ENCODE measurements around the gene CCDC183.
"Not testable (repeated sequence)": the region's sequence is repeated elsewhere in the genome, so short reads cannot be mapped to it uniquely, and the experiment has no call there.

The CCDC183 gene

DNA sequence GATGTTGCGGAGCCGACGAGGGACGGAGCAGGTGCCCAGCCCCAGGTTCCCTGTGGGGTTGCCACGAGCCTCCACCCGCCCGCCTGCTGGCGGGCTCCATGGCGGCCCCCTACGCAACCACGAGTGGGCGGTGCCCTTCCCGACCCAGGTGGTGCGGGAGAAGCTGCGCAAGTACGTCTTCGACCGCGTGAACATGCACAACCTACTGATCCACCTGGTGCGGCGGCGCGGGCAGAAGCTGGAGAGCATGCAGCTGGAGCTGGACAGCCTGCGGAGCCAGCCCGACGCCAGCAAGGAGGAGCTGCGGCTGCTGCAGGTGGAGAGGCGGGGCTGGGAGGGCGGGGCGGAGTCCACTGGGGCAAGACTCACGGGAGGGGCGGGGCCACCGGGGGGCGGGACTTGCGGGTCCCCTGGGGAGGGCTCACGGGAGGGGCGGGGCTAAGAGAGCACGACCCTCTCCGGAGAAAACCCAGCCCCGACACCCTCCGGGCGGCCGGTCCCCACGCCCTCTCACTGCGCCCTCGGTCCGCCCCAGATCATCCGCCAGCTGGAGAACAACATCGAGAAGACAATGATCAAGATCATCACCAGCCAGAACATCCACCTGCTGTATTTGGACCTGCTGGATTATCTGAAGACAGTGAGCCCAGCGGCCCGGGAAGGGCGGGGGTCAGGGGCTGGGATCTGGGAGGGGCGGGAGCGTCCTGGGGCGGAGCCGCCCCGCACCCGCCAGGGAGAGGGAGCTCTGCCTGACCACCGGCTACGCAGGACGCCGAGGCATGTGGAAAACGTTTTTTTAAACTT is 3.9 kb downstream of the CCDC183 start:
- peak; percentile 83 to 86 for DNase-seq (ENCODE audit: low read depth in 2 of 2)

DNA sequence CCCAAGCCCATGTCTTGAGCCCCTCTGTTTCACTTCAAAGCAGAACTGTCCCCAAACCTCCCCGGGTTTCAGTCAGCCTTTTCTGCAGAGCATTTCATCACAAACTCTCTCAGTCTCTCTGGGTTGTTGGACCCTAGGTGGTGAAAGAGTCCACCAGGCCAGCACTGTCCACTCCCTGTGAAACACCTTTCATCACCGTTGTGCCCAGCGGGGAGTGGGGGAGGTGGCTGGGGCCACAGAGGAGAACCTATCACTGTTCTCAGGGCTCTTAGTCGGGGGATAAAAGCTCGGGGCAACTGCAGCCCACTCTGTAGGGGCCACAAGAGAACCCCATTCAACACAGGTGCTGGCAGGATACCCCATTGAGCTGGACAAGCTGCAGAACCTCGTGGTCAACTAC is 6.2 kb downstream of the CCDC183 start:
- DNase-seq (ENCODE audit: low read depth in 2 of 2) = no peak

GRCh38 chr9:136803009-136803550 is 6.9 kb downstream of the CCDC183 start:
- not testable (repeated sequence) for DNase-seq (ENCODE audit: low read depth in 2 of 2)

- no peak for DNase-seq (ENCODE audit: low read depth in 2 of 2)
Observed at GRCh38 chr9:136803551-136804508, 7.7 kb downstream of the CCDC183 start.

DNA sequence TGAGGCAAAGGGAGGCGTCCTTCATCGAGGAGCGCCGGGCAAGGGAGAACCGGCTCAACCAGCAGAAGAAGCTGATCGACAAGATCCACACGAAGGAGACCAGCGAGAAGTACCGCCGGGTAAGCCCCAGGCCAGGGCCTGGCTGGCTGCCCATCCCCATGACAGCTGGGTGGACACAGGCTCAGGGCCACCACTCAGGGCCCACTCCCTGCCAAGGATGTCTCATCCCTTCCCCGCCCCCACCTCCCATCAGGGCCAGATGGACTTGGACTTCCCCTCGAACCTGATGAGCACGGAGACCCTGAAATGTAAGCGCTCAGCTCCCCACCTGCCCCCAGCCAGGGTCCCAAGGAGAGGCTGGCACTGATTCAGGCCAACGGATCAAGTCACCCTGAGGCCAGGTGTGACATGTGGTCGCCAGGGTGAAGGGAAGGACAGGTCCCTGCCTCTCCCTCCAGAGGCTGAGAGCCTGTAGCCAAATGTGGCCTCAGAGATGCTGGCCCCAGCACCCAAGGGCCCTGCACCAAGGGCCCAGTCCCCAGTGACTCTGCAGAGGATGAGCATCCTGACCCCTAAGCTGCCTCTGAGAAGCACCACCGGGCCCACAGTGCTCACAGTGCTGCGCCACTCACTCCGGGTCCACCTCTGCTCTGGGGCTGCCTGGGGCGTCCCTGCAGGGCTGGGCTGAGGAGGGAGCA is 8.5 kb downstream of the CCDC183 start:
- DNase-seq (ENCODE audit: low read depth in 2 of 2) = no peak

DNA sequence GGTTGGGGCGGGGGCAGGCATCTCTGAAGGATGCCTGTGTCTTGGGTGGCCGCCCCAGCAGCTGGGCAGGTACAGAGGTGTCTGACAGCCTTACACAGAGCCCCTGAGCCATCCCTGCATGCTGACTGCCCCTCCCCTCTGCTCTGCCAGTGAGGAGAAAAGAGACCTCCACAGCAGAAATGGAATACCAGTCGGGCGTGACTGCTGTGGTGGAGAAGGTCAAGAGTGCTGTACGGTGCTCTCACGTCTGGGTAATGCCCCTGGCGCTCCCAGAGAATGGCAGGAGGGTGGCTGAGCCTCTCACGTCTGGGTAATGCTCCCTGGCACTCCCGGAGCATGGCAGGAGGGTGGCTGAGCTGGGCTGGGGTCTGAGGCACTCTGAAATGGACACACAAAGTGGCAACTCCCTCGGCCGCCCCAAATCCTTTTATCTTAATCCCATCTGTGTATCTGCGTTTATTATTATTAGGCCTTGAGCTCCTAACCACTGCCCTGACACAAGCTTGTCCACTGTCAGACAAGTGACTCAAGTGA is 9.1 kb downstream of the CCDC183 start:
- no peak for DNase-seq (ENCODE audit: low read depth in 2 of 2)

- no peak for DNase-seq (ENCODE audit: low read depth in 2 of 2)
Observed at GRCh38 chr9:136806067-136806466, 9.9 kb downstream of the CCDC183 start.

GRCh38 chr9:136806631-136807201 is 10.6 kb downstream of the CCDC183 start:
- no peak for DNase-seq (ENCODE audit: low read depth in 2 of 2)

DNA sequence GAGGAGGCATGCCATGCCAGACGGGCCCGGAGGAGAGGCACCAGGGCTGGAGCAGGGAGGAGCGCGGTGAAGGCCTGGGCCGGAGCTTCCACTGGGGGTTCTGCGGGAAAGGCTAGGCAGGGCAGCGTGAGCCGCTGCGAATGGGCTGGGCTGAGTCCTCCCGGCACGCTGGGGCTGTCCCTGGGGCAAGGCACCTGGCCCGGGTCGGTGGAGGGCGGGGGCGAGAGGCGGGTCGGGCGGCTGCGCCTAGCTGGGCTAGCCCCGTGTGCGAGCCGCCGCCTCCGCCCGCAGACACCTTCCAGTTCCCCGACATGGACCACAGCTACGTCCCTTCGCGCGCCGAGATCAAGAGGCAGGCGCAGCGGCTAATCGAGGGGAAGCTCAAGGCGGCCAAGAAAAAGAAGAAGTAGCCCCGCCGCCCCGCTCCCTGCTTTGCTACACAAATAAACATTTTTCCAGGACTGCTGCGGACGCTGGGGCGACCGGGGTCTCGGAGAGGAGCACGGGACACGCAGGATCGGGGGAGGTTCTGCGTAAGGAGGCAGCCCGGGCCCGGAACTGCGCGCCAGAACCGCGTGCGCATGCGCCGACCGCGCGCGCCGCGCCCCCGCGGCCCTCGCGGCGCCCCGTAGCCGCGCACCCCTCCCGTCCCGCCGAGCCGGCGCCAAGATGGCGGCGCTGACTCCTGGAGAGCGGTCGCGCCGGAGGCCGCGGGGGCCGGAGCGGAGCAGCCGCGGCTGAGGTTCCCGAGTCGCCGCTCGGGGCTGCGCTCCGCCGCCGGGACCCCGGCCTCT is 11.3 kb downstream of the CCDC183 start, which contains the start of gene RABL6:
Gene RABL6, plus strand, starts transcription at position 668 of the 794 bp plus-strand sequence. CDS start 249 bp downstream, outside the sequence.
- peak; percentile 74 to 79 for DNase-seq (ENCODE audit: low read depth in 2 of 2)

DNA sequence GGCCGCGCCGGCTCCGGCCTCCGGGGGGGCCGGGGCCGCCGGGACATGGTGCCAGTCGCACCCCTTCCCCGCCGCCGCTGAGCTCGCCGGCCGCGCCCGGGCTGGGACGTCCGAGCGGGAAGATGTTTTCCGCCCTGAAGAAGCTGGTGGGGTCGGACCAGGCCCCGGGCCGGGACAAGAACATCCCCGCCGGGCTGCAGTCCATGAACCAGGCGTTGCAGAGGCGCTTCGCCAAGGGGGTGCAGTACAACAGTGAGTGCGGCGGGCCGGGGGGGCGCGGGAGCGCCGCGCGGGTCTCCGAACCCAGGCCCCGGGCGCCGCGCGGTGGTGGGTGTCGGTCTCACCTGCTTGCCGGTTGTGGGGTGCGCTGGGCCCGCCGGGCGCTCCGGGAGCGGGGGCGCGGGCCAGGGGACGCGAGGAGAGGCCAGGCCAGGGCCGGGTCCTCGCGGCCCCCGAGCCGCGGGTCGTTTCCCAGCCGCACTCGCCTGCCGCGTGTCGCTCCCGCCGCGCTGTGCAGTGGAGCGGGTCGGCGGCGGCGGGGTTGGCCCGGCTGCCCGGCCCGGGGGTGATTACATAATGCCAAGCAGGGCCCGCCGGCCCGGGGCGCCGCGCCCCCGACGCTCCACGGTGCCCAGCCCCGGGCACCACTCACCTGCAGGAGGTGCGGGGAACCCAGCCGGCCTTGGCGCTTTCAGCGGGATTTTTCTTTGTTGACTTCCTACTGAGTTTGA is 12.1 kb downstream of the CCDC183 start:
- no peak for DNase-seq (ENCODE audit: low read depth in 2 of 2)

DNA sequence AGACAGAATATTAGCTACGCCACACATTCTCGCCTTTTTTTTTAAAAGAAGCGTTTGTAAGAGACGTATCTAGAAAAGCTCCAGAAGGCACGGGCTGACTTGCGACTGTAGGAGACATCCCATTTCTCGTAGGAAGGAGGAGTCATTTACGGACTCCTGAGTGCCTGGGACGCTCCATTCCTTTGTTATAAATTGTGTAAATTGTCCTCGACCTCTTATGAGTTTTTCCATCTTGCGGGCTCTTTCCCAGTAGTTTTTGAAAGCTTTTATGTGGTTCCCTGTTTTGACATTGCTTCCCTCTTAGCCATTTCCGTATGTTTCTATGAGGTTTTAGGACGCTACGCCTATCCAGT is 12.6 kb downstream of the CCDC183 start:
- DNase-seq (ENCODE audit: low read depth in 2 of 2) = no peak

GRCh38 chr9:136814725-136815421 is 18.7 kb downstream of the CCDC183 start:
- no peak for DNase-seq (ENCODE audit: low read depth in 2 of 2)

DNA sequence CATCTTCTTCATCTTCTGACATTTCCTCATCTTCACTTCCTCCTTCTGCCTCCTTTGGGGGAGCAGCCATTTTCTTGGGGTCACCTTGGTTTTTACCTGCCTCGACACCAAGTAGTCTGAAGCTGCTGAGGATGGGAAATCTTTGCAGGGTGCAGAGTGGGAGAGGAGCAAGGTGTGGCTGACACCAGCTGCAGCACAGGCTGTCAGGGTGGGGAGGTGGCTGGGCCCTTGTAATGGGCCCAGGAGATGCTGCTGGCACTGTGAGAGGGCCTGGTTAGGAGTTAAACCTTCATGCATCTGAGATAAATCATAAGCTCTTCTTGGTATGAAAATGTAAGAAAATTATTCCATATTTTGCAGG is 19.3 kb downstream of the CCDC183 start:
- no peak for DNase-seq (ENCODE audit: low read depth in 2 of 2)

GRCh38 chr9:136820971-136821825 is 25.1 kb downstream of the CCDC183 start:
- no peak for DNase-seq (ENCODE audit: low read depth in 2 of 2)

DNA sequence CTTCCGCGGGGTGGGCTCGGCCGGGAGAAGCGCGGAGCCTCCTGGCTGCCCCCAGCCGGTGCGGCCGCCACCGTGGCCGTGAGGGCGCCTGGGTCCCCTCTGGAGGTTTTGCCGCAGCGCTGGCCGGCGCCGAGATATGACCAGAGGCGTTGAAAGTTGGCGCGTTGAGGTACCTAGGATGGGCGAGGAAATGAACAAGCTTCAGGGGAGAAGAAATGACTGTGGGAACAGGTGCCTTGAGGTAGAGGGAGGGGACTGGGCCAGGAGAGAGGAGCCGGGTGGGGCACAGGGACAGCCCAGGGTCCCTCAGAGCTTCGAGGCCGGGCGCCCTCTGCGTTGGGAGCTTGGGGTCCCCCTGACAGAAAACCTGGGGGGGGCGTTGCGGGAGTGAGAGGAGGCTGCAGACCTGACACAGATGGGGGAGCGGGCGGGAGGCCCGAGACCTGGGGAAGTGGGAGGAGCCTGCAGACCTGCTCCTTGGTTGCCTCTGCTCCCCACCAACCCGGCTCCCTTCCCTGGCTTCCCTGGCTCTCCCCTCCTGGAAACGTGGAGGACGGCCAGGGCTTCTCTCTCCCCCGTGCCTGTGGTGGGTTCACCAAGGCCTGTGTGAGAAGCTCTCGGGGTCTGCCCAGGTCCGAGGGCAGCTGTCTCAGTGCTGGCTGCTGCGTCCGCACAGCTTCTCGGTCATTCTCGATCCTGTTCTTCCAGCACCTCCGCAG is 25.8 kb downstream of the CCDC183 start:
- no peak for DNase-seq (ENCODE audit: low read depth in 2 of 2)

DNA sequence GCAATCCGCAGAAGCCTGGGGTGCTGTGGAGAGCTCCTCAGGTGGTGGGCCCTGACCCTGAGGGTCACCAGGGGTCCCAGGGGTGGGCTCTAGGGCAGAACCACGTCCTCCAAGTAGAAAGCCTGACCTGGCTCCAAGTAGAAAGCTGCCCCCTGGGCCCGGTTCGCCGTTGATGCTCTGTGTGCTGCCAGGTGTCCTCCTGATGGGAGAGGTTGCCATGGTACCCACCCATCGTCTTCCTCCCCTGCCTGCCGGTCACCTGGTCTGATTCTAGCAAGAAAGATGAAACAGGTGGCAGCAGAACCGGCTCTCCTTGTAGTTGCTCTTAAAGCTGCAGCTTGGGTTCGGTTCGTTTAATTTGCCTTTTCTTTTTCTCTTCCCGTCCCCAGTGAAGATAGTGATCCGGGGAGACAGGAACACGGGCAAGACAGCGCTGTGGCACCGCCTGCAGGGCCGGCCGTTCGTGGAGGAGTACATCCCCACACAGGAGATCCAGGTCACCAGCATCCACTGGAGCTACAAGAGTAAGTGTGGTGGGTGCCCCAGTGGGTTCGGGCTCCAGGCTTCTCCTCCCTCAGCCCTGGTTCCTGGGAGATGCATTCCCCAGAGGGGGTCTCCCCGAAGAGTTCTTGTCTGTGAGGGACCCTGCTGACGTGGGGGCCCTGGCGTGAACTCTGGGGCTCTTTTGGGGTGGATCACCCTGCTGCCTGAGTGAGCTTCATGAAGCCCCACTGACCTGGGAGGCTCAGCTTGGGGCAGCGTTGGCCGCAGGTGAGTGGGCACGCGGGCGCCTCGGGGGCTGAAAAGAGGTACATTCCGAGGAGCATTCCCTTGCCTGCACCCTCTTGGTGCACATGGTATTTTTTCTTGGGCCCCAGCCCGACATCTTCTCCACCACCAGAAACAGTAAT is 27.3 kb downstream of the CCDC183 start:
- DNase-seq (ENCODE audit: low read depth in 2 of 2) = no peak
